Ishikawa (cell line): Measurements from ENCODE around the gene PSAP.

Source experiments
- CEBPB ChIP-seq: IDR thresholded peaks from 2 replicates; pipeline ENCODE4 v1.6.1; 2012
- EP300 ChIP-seq: IDR thresholded peaks from 2 replicates; pipeline ENCODE4 v1.6.1; 2012; ENCODE audit warnings: borderline replicate concordance
- TAF1 ChIP-seq: IDR thresholded peaks from 2 replicates; pipeline ENCODE4 v1.6.1; 2012; ENCODE audit warnings: low read depth, mild to moderate bottlenecking
- TEAD4 ChIP-seq: IDR thresholded peaks from 2 replicates; pipeline ENCODE4 v1.6.1; 2012
- TF ChIP-seq, protein P1 (sequence below): IDR thresholded peaks from 2 replicates; pipeline ENCODE4 v1.6.1; 2012

DNA sequence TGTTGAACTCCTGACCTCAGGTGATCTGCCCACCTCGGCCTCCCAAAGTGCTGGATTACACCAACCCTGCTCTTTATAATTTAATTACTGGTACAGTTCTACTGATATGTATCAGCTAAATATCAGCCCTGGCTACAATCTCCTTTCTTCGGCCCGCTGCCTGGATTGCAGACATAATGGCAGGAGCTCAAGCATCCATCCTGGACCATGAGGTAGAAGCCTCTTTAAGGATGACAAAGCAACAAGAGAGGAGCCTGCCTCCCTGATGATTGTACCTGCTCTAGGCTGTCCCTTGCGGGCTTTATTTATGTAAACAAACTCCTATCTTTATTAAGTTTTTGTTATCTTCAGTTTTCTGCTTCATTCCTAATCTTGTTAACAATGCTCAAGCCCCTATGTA is 5.6 kb upstream of the PSAP start:
- TF ChIP-seq CEBPB (no peak), EP300 (no peak), TEAD4 (no peak), TAF1 (no peak)
- TF ChIP-seq, protein P1, sequence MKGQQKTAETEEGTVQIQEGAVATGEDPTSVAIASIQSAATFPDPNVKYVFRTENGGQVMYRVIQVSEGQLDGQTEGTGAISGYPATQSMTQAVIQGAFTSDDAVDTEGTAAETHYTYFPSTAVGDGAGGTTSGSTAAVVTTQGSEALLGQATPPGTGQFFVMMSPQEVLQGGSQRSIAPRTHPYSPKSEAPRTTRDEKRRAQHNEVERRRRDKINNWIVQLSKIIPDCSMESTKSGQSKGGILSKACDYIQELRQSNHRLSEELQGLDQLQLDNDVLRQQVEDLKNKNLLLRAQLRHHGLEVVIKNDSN = no peak
